CD4-positive, alpha-beta T cell (primary cell): ENCODE results near the gene SEMA6B. TPM values are rescaled to one million over a fixed set of nuclear protein-coding genes. Genes with fewer than 3 reads are reported as not detected.

Experiments used
- ATAC-seq: fragments of 200-7000 bp; cut with Tn5 transposase; one replicate; pipeline ENCODE4 v1.10.0; 2022; ENCODE audit warnings: mild to moderate bottlenecking; ENCODE audit not compliant: poor library complexity
- CTCF ChIA-PET: fragments of 350-600 bp; sonication (Branson Sonifier 250); formaldehyde crosslinking; loops from one replicate; lab custom pipeline; 2021; ENCODE audit warnings: antibody characterized with exemption, inconsistent platforms; lab: Charles Lee
- POLR2A ChIA-PET: fragments of 350-600 bp; sonication (Branson Sonifier 250); formaldehyde crosslinking; loops from one replicate; lab custom pipeline; 2021; ENCODE audit warnings: antibody characterized with exemption, inconsistent platforms; lab: Charles Lee
- DNase-seq, 14 experiments: peaks; one replicate each; pipeline ENCODE4 v3.0.0-alpha.2; 2013 to 2020; ENCODE audit warnings: mixed read lengths in 2 of 14
- H3K27ac ChIP-seq, 2 donors: one replicate each; pipeline versions ENCODE4 v1.5.1 to v1.7.0; 2013; ENCODE audit warnings: low read length in 2 of 2, low read depth in 1 of 2, mild to moderate bottlenecking in 1 of 2
- H3K27me3 ChIP-seq, 2 experiments: 1 replicate in 1 of 2; 2 replicates in 1 of 2; pipeline versions ENCODE4 v1.6.1 to v1.7.0; 2013; ENCODE audit warnings: low read length in 2 of 2, control low read depth in 1 of 2, mild to moderate bottlenecking in 1 of 2, moderate library complexity in 1 of 2; ENCODE audit not compliant: insufficient read depth in 2 of 2, control insufficient read depth in 1 of 2
- H3K36me3 ChIP-seq: one replicate; pipeline ENCODE4 v1.6.1; 2013; ENCODE audit warnings: low read length, control low read depth; ENCODE audit not compliant: insufficient read depth
- H3K4me1 ChIP-seq: one replicate; pipeline ENCODE4 v1.6.1; 2013; ENCODE audit warnings: low read length, control low read depth; ENCODE audit not compliant: insufficient read depth
- H3K4me3 ChIP-seq: one replicate; pipeline ENCODE4 v1.5.1; 2013; ENCODE audit warnings: mild to moderate bottlenecking, low read length, moderate library complexity
- H3K9me3 ChIP-seq, 2 experiments: 1 replicate in 1 of 2; 2 replicates in 1 of 2; pipeline versions ENCODE4 v1.6.1 to v1.7.0; 2013; ENCODE audit warnings: low read length in 2 of 2, mild to moderate bottlenecking in 2 of 2, control low read depth in 1 of 2, moderate library complexity in 1 of 2; ENCODE audit not compliant: control insufficient read depth in 1 of 2, insufficient read depth in 1 of 2
- H3K27ac Mint-ChIP-seq: one replicate; pipeline ENCODE4 v1.8.0; 2020; ENCODE audit warnings: mixed read lengths
- H3K27me3 Mint-ChIP-seq: one replicate; pipeline ENCODE4 v1.8.0; 2021; ENCODE audit warnings: mixed read lengths
- H3K36me3 Mint-ChIP-seq: one replicate; pipeline ENCODE4 v1.8.0; 2021; ENCODE audit warnings: low read depth, mixed read lengths
- H3K4me1 Mint-ChIP-seq: one replicate; pipeline ENCODE4 v1.8.0; 2021; ENCODE audit warnings: low read depth, mixed read lengths
- H3K4me3 Mint-ChIP-seq: one replicate; pipeline ENCODE4 v1.8.0; 2020; ENCODE audit warnings: mild to moderate bottlenecking, mixed read lengths
- H3K9me3 Mint-ChIP-seq: one replicate; pipeline ENCODE4 v1.8.0; 2020; ENCODE audit warnings: mixed read lengths
- CTCF ChIP-seq: fragments of 200-600 bp; IDR thresholded peaks from one replicate; pipeline ENCODE4 v1.8.0; 2022; ENCODE audit warnings: antibody characterized with exemption, mild to moderate bottlenecking
- intact Hi-C, 2 experiments: fragments of 100-400 bp; cut with DNase I in 1 of 2; cut with micrococcal nuclease in 1 of 2; formaldehyde crosslinking; loops; one replicate each; pipeline versions ENCODE4 v1.15.1 to v1.9.0; 2023 to 2025; cut with DNase I, micrococcal nuclease
- total RNA-seq, 174 experiments: library from RNA in 2 of 174; stranded (reverse) in 2 of 174; gene quantifications; one replicate each; pipeline ENCODE4 v1.2.3 and lab custom pipeline; 2021 to 2026

SEMA6B gene
- total RNA-seq, 2 experiments from 2014 or later = 0.14 to 0.17 TPM

DNA sequence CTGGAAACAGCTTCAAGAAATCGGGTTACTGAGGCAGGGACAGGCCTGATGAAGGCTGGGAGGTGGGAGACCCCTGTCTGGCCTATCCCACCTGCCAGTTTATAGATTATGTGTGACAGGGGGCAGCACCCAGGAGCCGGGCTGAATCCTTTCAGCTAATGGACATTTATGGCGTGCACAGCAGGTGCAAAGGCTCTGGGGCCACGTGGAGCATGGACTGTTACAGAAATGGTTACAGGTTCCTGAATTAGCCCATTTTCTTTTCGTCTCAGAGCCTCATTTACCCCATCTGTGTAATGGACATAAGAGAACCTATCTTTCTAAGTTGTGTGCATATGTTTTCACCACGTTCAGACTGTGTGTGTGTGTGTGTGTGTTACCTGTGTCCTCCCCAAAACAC, 45.4 kb upstream of the SEMA6B start:
- H3K9me3 ChIP-seq = peaks cover 0 to 5% of the 10 kb centered on the region in 2 experiments
- H3K27ac ChIP-seq = no peak overlapping the region
- H3K36me3 ChIP-seq = no peaks in the 10 kb centered on the region
- DNase-seq (no peak), ATAC-seq (no peak)
- Mint-ChIP-seq H3K9me3 (no peaks in the 10 kb centered on the region), H3K4me1 (no peaks in the 10 kb centered on the region), H3K36me3 (no peaks in the 10 kb centered on the region), H3K27ac (no peak overlapping the region), H3K4me3 (no peak overlapping the region), H3K27me3 (peaks cover 34% of the 10 kb centered on the region)
- ChIA-PET POLR2A (no interaction called here), CTCF (no interaction called here)
- TF ChIP-seq CTCF = no peak
- H3K4me3 ChIP-seq = no peak overlapping the region
- peaks cover 2% of the 10 kb centered on the region for H3K4me1 ChIP-seq
- intact Hi-C loops = no loop called here
- peaks cover 10 to 31% of the 10 kb centered on the region in 2 experiments for H3K27me3 ChIP-seq

DNA sequence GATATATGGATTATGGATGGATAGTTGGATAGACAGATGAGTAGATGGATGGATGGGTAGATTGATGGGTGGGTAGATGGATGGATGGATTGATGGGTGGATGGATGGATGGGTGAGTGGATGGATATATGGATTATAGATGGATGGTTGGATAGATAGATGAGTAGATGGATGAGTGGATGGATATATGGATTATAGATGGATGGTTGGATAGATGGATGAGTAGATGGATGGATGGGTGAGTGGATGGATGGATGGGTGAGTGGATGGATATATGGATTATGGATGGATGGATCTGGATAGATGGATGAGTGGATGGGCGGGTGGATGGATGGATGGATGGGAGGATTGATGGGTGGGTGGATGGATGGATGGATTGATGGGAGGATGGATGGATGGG, 43.4 kb upstream of the SEMA6B start:
- Mint-ChIP-seq H3K27me3 (peaks cover 46% of the 10 kb centered on the region), H3K9me3 (no peaks in the 10 kb centered on the region), H3K4me3 (no peak overlapping the region), H3K27ac (no peak overlapping the region), H3K4me1 (peaks cover 12% of the 10 kb centered on the region), H3K36me3 (no peaks in the 10 kb centered on the region)
- Histone ChIP-seq H3K27me3 (peaks cover 24 to 47% of the 10 kb centered on the region in 2 experiments), H3K27ac (no peak overlapping the region), H3K4me1 (peaks cover 10% of the 10 kb centered on the region), H3K36me3 (no peaks in the 10 kb centered on the region), H3K4me3 (no peak overlapping the region), H3K9me3 (peaks cover 0 to 5% of the 10 kb centered on the region in 2 experiments)
- POLR2A ChIA-PET = no interaction called here
- no peak for ATAC-seq
- no peak for DNase-seq
- intact Hi-C loops = no loop called here
- no peak for TF ChIP-seq CTCF
- CTCF ChIA-PET = no interaction called here

DNA sequence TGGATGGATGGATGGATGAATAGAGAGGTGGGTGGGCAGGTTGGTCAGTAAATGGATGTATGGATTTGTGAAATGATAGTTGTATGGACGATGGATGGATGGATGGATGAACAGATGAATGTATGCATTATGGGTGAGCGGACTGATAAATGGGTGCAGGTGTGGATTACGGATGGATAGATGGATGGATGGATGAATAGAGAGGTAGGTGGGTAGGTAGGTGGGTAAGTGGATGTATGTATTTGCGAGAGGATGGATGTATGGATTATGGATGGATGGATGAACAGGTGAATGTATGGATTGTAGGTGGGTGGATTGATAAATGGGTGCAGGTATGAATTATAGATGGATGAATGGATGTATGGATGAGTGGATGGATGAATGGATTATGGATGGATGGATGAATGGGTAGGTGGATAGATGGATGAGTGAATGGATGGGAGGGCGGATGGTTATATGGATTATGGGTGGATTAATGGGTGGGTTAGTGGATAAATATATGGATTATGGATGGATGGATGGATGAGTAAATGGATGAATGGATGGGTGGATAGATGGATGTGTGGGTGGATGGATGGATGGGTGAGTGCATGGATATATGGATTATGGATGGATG, 42.8 kb upstream of the SEMA6B start:
- Histone ChIP-seq H3K27me3 (peaks cover 27 to 52% of the 10 kb centered on the region in 2 experiments), H3K4me3 (no peak overlapping the region), H3K9me3 (peaks cover 0 to 6% of the 10 kb centered on the region in 2 experiments), H3K27ac (no peak overlapping the region), H3K36me3 (no peaks in the 10 kb centered on the region), H3K4me1 (peaks cover 14% of the 10 kb centered on the region)
- CTCF ChIA-PET = no interaction called here
- no peaks in the 10 kb centered on the region for H3K36me3 Mint-ChIP-seq
- POLR2A ChIA-PET = no interaction called here
- no peak overlapping the region for H3K4me3 Mint-ChIP-seq
- H3K9me3 Mint-ChIP-seq = no peaks in the 10 kb centered on the region
- H3K27ac Mint-ChIP-seq = no peak overlapping the region
- H3K4me1 Mint-ChIP-seq = peaks cover 14% of the 10 kb centered on the region
- H3K27me3 Mint-ChIP-seq = peaks cover 48% of the 10 kb centered on the region
- DNase-seq (no peak), ATAC-seq (no peak)
- TF ChIP-seq CTCF = no peak
- intact Hi-C loops = no loop called here
